Frontal cortex (tissue), 4 donors: ENCODE data around the gene UHMK1. TPM values are rescaled to one million over a fixed set of nuclear protein-coding genes. Genes with fewer than 3 reads are reported as not detected.
A peak's percentile ranks its signal among the peaks of the same experiment; 100 is the strongest.
"Not testable (repeated sequence)": the region's sequence is repeated elsewhere in the genome, so short reads cannot be mapped to it uniquely, and the experiment has no call there.

Experiments used
- DNase-seq, 2 donors: peaks; one replicate each; pipeline ENCODE4 v3.0.0; 2012; ENCODE audit warnings: low spot score in 2 of 2
- FAIRE-seq: peaks from 2 replicates; lab custom pipeline; 2012; peaks lifted over from hg19 to GRCh38; lab: Jason Lieb, UNC
- small RNA-seq: library from RNA; depleted of rRNA; stranded (forward); fragments of <200 nt; gene quantifications from one replicate; pipeline ENCODE3, GENCODE V24; 2014
- total RNA-seq: library from RNA; depleted of rRNA; stranded (reverse); fragments of >200 nt; gene quantifications from one replicate; pipeline ENCODE4 v1.2.3, GENCODE V29; 2014
- donor health status: control.
- donor health status: control.
- donor health status: control.

UHMK1 gene
- total RNA-seq, 1 donor from 2014 or later: 38.3 TPM

GRCh38 chr1:162561616-162562469 is 64.2 kb downstream of the UHMK1 start, which contains the start of gene UAP1:
Gene UAP1 (plus strand): TSS chr1:162561722. CDS start chr1:162566069, 4,347 bp downstream.
- FAIRE-seq: no peak
- DNase-seq: peak in 1 of 2 donors; percentile 6

- DNase-seq (no peak), FAIRE-seq (no peak)
Observed at GRCh38 chr1:162562470-162562828, 64.8 kb downstream of the UHMK1 start.

DNA sequence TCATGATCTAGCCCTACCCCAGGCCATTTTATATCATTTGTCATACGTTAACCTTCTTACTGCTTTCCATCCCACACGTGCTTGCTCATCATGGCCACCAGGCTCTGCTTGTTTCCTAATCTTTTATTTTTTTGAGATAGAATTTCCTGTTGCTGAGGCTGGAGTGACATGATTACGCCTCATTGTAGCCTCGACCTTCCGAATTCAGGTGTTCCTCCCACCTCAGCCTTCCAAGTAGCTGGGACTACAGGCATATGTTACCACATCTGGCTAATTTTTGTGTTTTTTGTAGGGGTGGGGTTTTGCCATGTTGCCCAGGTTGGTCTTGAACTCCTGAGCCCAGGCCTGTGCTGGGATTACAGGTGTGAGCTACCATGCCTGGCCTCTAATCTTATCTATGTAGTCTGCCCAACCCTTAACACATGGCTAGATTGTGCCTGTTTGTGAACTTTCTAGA is 67.2 kb downstream of the UHMK1 start:
- no peak for DNase-seq
- FAIRE-seq: no peak

DNA sequence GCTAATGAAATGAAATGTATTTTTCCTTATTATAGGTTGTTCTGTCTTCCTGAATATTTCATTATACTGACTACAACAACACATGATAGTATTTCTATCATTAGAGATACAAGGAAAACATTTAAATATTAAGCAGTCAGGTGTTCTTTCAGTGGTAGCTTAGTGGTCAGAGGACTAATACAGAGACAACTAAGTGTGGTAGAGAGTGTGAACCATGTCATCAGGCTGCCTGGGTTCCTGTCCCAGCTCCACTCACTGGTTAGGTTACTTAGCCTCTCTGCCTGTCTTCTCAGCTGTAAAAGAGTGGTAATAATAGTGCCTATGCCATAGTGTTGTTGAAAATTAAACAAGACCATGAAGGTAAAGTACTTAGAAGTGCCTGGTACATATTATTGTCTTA is 67.8 kb downstream of the UHMK1 start:
- no peak for FAIRE-seq
- DNase-seq: no peak

DNA sequence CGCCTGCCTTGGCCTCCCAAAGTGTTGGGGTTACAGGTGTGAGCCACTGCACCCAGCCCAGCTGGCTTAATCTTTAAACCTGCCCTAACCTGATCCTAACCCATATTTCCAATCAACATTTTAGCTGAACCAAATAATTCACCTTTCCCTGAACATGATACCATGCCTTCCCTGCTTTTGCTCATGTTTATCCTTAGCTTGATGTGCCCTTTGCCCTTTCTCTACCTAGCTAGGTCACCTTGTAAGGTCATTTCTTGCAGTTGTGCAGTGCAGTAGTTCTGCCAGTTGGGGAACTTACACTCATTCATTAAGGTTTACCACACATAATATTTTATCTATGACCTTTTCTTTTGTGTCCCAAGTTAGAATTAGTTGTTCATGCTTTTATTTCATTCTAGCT is 69.3 kb downstream of the UHMK1 start:
- no peak for FAIRE-seq
- DNase-seq: no peak

DNA sequence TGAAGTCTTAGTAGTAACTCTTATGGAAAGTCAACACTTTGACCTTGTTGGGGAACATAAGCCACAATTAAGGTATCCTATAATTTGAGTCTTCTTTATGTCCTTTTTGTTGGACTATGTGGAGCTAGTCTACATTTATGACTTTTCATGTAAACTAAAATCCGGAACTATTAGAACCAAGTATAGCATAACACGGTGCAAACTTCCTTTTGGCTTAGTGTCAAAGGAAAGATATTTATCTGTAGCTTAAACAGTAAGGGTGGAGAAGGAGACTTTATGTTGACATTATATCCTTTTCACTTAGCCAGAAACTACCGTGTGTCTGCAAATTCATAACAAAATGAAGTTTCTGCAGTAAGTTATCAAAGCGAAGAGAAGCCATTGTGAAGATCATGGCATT is 71.2 kb downstream of the UHMK1 start:
- FAIRE-seq (no peak), DNase-seq (no peak)

DNA sequence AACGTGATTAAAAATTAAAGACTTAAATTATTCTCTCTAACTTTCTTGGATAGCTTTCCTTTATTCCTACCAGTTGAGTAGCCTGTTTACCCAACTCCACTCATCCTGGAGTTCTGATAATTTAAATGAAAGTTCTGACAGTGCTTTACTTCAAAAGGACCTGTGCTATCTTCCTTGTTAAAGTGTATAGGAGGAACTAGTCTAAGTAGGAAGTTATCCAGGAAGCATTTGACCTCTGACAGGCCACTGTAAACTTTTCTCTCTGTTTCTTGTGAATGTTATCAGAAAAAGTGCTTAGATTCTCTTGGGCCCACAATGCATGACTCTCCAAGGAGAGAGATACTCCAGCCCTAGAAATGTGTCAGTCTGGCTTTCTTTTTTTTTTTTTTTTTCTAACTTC is 73.1 kb downstream of the UHMK1 start:
- DNase-seq: no peak
- FAIRE-seq: no peak

DNA sequence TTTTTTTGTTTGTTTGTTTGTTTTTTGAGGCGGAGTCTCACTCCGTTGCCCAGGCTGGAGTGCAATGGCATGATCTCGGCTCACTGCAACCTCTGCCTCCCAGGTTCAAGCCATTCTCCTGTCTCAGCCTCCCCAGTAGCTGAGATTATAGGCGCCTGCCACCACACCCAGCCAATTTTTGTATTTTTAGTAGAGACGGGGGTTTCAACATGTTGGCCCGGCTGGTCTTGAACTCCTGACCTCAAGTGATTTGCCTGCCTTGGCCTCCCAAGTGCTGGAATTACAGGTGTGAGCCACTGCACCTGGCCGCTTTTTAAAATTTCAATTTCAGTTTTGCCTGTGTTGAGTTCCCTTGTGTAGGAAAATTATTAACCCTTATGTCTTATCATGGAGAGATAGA is 73.5 kb downstream of the UHMK1 start:
- not testable (repeated sequence) for FAIRE-seq, DNase-seq

- DNase-seq (no peak), FAIRE-seq (no peak)
Observed at GRCh38 chr1:162571696-162572095, 74.1 kb downstream of the UHMK1 start.

DNA sequence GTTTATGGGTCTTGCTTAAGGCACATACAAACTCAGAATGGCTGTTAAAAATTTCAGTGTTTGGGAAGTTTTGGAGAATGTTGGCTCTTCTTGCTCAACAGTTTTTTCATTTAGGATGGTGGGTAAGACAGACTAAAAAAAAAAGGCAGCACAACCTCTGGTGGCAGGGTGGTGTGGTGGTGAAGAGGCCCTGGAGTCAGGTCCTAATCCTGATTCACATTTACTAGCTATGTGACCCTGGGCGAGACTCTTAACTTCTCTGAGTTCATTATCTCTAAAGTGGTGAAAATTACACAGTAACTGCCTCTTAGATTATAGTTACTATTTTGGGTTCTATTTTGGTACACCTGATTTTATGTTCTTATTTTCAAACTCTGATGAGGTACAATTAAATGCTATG is 75.5 kb downstream of the UHMK1 start:
- FAIRE-seq (no peak), DNase-seq (no peak)

DNA sequence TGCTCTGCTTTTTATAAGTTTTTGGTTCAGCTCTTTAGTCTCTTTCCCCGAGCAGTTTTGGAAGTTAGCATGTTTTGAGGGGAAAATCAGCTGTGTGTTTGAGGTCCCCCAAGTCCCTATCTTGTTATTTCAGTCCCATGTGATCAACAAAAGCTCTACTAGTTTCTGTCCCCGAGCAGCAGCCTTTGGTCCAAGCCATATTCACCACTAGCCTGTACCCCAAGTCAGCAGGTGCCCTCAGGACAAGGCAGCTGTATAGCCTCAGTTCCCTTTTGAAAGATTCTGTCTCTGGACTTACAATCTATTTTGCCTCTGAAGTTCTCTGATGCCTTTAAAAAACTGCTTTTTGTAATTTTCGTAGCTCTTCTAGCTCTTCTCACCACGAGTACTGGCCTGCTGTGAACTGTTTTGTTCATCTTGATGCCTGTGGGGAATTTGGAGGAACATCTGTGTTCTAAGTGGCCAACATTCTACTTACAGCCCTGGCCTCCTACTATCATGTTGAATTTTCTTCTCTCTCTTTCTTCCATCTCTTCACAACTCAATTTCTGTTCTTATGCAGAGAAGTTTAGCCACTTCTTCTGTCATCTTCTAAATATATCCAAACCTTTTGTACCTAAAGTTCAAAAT is 80.6 kb downstream of the UHMK1 start:
- FAIRE-seq: no peak
- no peak for DNase-seq

- DNase-seq (no peak), FAIRE-seq (no peak)
Observed at GRCh38 chr1:162578936-162579335, 81.3 kb downstream of the UHMK1 start.

Small RNAs within 50 kb of the gene (small RNA-seq; reads per million reads assigned to genes)
- gene UQCRBP2: not detected

Other genes starting within 250 kb of the UHMK1 start
- gene SPATA46, start 121.0 kb upstream of the UHMK1 start, total RNA-seq: not detected
- 0.82 TPM for gene C1orf226, start 116.1 kb upstream of the UHMK1 start, total RNA-seq
- not detected for gene SH2D1B, start 85.7 kb upstream of the UHMK1 start, total RNA-seq
- 43.6 TPM for gene UAP1, start 63.9 kb downstream of the UHMK1 start, total RNA-seq
- gene DDR2, start 134.6 kb downstream of the UHMK1 start, total RNA-seq: 4.1 TPM